Measurements from ENCODE around the gene MDM2. TPM values are rescaled to one million over a fixed set of nuclear protein-coding genes. Genes with fewer than 3 reads are reported as not detected.

Gene MDM2
- total RNA-seq, result 37.3 TPM
- long read RNA-seq, partial matches to known transcripts, result 0 of 1 reads
- long read RNA-seq, other reads (novel, unspliced or antisense), result 0 of 1 reads

DNA sequence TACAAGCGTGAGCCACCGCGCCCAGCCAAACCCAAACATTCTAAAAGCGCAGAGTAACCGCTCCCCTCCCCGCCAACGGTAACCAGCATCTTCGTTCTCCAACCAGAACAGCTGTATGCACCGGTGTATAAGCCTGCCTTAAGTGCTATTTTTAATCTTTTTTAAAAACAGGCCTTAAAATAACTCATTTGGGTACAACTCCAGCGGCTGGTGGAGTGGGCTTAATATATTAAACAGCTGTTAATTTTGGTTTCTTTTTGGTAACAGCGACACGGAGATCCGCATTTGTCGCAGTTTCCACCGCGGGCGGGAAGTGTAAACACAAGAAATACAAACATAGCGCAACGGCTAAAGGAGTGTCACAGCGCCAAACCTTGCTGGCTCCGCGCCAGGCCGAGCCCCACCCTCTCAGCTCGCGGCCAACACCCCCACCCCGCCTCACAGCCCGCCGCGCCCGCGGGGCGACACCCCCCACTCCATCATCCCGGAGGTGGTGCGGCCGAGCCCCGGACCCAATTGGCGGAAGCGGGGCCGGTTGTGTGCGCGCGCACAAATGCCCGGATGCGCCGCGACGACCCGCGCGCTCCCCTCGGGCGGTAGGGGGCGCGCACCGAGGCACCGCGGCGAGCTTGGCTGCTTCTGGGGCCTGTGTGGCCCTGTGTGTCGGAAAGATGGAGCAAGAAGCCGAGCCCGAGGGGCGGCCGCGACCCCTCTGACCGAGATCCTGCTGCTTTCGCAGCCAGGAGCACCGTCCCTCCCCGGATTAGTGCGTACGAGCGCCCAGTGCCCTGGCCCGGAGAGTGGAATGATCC, at the start of gene MDM2:
Gene MDM2 (plus strand): TSS at position 602 of the 812 bp plus-strand sequence. CDS start 301 bp downstream, outside the sequence.
- ATAC-seq (peak; percentile 98), DNase-seq (ENCODE audit: missing footprints) (peak; percentile 99)
- intact Hi-C loops (cut with DNase I), result loop anchor here (1.0 to 10.0 kb wide), 3 partner anchors 61 to 473 kb away; partner anchors contain the start of genes MDM1 and SLC35E3

DNA sequence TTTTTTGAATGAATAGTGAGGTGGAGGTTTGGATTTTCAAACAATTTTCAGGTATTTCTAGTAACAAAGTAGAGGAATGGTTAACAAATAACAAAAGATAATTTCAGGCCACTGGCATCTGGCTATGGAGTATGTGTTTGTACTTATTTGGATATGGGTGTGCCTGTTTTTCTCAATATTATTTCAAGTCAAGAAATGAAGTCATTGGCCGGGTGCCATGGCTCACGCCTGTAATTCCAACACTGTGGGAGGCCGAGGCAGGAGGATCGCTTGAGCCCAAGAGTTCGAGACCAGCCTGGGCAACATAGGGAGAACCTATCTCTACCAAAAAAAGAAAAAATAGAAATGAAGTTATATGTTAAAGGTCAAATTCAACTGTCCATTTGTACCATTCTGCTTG, 48.1 kb upstream of the MDM2 start:
- ATAC-seq (no peak), DNase-seq (ENCODE audit: missing footprints) (no peak)
- intact Hi-C loops (cut with DNase I), result no loop called here

DNA sequence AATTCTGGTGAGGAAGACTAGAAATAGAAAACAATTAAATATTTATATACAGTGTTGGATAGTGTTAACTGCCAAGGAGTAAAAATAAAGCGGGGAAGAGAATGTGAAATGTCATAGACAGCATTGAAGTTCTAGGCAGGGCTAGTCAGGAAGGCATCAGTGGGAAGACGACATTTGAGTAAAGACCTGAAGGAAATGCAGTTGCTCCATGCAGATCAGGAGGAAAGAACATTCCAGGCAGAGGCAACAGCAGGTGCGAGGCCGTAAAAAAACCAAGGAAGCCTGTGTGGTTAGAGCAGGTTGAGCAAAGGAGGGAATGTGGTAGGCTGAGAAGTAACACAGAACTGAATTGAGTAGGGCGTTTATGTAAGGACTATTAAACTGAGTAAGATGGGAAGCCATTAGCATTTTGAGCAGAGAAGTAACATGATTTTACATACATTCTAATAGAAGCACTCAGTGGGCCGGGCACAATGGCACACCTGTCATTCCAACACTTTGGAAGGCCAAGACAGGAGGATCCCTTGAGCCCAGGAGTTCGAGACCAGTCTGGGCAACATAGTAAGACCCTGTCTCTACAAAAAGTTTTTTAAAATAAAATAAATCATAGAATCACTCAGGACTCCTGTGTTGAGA, 47.1 kb upstream of the MDM2 start:
- ATAC-seq, result no peak
- intact Hi-C loops (cut with DNase I), result no loop called here
- no peak for DNase-seq (ENCODE audit: missing footprints)

DNA sequence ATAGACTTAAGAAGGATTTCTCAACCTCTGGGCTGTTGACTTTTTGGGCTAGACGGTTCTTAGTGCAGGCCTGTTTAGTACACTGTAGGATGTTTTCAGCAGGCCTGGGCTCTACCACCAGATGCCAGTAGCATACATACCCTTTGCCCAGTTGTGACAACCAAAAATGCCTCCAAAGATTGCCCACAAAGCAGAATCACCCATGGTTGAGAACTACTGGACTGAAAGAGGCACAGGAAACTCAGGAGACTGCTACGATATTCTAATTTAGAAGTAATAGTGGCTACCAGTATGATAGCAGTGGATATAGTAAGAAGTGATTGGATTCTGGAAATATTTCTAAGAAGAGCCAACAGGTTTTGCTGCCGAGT, 46.5 kb upstream of the MDM2 start:
- DNase-seq (ENCODE audit: missing footprints) (no peak), ATAC-seq (no peak)
- intact Hi-C loops (cut with DNase I), result no loop called here

DNA sequence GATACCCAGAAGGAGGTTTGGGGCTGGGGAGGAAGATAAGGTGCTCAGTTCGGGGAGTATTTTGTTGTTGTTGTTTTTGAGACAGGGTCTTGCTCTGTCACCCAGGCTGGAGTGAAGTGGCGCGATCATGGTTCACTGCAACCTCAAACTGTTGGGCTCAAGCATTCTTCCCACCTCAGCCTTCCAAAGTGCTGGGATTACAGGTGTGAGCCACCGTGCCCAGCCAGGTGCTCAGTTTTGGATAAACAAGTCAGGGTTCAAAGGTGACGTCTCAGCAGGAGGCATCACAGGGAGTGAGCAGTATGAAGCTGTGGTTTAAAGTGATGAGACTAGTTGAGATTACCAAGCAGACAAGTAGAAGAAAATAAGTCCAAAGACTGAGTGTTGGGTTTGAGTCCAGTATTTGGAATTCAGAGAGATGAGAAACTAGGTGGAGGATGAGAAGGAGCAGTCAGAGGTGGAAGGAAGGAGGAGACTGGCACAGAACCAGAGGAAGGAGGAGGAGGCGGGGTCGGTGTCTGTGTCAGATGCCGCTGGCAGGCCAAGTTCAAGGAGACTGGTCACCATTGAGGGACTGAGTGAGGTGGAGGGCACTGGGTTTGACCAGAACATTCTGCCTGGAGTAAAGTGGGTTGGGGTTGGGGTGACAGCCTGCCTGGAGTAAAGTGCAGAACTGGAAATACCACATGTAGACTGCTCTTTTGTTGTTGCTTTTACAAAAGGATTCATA, 45.9 kb upstream of the MDM2 start:
- DNase-seq (ENCODE audit: missing footprints) (no peak), ATAC-seq (no peak)
- intact Hi-C loops (cut with DNase I), result no loop called here

DNA sequence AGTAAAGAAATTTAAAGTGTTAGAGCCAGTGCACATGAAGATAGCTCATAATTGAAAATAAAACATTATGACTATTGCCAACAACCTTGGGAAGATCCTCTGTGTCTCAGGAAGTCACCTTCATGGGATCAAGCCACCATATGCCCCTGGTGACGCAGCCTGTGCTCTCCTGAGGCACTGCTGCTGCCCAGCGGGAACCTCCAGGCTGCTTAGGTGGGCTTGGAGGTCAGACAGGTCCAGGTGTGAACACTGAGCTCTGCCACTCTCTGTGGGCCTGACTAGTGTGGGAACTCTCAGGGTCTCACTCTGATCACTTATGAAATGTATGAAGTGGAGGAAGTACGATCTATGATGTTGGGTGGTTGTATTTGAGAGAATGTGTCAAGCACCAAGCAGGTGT, 45.3 kb upstream of the MDM2 start:
- DNase-seq (ENCODE audit: missing footprints) (no peak), ATAC-seq (no peak)
- intact Hi-C loops (cut with DNase I), result no loop called here

DNA sequence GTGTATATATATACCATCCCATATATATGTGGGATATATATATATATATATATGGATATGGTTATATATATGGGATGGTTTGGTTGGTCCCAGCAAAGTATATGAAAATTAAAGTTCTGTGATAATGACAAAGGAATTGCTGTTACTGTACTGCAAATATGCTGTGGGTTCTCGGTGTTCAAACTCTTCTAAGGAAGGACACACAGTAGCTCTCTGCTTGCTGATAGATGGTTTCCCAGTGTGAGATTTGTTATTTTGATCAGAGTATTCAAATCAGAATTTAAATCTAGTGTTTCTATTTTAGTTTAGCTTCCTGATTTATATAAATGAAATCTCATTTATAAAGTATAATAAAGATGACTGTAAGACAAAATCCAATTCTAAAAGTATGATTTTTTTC, 42.3 kb upstream of the MDM2 start:
- DNase-seq (ENCODE audit: missing footprints) (no peak), ATAC-seq (no peak)
- intact Hi-C loops (cut with DNase I), result no loop called here

DNA sequence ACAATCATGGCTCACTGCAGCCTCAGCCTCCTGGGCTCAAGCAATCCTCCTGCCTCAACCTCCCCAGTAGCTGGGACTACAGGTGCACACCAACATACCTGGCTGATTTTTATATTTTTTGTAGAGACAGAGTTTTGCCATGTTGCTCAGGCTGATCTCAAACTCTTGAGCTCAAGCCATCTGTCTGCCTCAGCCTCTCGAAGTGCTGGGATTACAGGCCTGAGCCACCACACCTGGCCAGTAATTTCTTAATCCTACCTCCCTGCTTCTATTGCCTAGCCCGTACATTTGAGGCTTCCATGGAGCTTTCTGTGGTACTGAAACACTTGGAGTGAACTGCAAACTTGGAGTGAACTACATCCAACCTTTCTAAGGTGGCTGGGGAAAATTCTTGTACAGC, 41.3 kb upstream of the MDM2 start:
- intact Hi-C loops (cut with DNase I), result no loop called here
- ATAC-seq (no peak), DNase-seq (ENCODE audit: missing footprints) (no peak)

DNA sequence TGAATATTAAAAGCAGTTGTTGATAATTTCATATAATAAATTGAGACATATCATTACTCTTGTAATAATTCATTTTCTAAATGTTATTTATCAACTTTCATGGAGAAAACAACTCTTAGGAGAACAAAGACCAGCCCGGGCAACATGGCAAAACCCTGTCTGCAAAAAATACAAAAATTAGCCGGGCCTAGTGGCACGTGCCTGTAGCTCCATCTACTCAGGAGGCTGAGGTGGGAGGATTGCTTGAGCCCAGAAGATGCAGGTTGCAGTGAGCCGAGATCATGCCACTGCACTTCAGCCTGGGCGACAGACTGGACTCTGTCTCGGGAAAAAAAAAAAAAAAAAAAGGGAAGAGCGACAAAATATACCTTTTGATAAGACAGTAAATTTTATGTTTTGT, 40.8 kb upstream of the MDM2 start:
- intact Hi-C loops (cut with DNase I), result no loop called here
- ATAC-seq, result no peak
- no peak for DNase-seq (ENCODE audit: missing footprints)

DNA sequence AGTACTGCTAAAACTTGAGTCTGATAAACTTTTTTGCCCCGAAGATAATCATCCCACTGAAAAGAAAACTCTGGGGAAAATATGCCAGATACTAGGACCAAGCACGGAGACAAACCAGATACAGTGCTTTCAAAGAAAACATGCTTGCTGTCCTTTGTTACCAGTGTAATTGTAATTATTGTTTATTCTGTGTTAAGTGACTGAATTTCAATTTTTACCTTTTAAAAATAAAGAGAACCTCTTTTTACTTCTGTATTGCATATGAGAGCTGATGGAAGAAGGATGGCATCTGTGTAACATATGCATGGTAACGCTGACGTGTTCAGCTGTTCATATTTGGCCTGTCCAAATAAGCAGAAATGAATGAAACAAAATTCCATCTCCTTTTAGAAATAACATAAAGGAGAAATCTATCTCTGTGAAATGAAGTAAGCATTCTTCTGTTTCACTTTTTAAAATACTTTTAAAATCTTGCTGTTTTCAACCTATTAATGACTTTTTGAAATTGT, 39.5 kb upstream of the MDM2 start:
- no peak for DNase-seq (ENCODE audit: missing footprints)
- no peak for ATAC-seq

DNA sequence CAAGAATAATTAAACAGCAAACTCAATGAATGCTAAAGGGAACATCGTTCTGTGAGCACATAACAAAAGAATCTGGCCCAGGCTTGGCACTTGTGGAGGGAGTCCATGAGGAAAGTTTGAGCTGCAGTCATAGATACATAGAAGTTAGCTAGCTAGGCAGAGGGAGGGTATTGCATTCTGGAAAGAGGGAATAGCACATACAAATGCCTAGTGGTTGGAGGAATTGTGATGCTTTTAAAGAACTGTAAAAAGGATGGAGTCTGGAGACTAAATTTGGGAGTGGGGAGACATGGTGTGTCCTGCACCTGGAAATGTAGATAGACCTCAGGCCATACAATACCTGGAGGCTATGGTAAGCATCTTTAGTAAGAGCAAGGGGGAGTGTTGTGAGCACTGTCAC, 38.0 kb upstream of the MDM2 start:
- DNase-seq (ENCODE audit: missing footprints), result no peak
- no peak for ATAC-seq
- intact Hi-C loops (cut with DNase I), result no loop called here

More for the DNA sequence above, 39.5 kb upstream of the MDM2 start:
- intact Hi-C loops (cut with DNase I), result no loop called here

DNA sequence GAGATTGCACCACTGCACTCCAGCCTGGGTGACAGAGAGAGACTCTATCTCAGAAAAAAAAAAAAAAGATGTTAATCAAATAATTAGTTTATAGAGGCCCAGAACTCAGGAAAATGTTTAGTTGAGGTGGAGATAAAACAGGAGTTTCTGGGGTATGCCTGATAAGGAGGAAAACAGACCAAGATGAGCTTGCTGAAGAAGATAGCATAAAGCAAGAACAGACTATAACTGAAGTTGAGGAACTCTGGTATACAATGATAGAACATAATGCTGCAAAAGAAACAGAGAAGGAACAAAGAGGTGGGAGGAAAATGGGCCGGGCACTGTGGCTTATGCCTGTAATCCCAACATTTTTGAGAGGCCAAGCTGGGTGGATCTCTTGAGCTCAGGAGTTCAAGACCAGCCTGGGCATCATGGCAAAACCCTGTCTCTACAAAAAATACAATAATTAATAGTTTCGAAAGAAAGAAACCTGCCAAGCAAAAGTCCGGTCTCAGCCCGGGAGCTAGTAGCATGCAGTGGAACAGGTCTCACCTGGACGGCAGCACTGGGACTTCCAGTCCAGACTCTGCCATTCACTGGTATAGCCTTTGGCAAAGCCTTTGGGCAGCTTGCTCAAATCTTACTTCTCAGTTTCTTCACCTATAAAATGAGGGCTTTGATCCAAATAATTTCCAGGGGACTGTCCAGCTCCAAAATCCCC, 36.6 kb upstream of the MDM2 start:
- no peak for ATAC-seq
- intact Hi-C loops (cut with DNase I), result no loop called here
- DNase-seq (ENCODE audit: missing footprints), result no peak

DNA sequence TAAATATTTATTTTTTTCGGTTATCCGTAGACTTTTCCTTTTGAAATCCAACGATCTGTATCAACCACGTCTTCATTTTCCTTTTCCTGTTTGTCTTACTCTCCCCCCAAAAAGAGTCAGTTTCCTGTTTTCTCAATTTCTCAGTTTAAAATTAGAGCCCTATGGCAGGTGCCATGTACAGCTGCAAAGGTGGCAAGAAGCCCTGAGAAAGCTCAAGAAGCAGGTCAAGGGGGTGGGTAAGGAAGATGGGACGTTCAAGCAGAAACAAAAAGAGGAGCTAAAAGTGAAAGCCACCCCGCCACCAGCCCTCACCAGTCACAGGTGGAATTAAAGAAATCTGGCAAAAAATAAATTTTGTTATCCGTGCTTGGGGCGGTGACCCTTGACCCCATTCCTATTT, 35.3 kb upstream of the MDM2 start:
- no peak for DNase-seq (ENCODE audit: missing footprints)
- no peak for ATAC-seq
- intact Hi-C loops (cut with DNase I), result no loop called here

DNA sequence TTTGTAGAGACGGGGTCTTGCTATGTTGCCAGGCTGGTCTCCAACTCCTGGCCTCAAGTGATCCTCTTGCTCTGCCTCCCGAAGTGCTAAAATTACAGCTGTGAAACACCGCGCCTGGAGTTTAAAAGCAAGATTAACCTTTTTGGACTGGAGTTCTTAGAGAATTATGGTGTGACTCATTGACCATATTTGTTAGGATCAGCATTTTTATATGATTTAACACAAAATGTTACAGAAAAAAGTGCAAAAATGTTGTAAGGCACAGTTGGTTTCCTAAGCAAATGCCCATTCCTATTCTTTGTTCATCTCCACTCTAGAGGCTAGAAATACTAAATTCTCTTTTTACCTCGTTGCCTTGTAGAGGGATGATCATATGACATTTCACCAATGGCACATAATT, 34.4 kb upstream of the MDM2 start:
- no peak for ATAC-seq
- intact Hi-C loops (cut with DNase I), result no loop called here

DNA sequence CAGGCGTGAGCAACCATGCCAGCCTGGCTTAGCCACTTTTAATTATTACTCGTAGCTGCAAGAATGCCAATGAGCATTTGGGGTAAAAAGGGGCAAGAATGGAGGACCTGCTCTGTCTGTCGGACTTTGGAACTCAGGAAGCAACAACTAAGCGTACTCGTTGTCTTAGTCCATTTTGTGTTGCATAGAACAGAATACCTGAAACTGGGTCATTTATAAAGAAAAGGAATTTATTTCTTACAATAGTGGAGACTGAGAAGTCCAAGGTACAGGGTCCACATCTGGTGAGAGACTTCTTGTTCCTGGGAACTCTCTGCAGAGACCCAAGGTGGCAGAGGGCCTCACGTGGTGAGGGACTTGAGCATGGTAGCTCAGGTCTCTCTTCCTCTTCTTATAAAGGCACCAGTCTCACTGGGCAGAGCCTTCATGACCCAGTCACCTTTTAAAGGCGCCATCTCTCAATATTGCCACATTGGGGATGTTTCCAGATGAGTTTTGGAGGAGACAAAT, 32.8 kb upstream of the MDM2 start:
- DNase-seq (ENCODE audit: missing footprints) (no peak), ATAC-seq (no peak)
- intact Hi-C loops (cut with DNase I), result no loop called here

More for the DNA sequence above, 34.4 kb upstream of the MDM2 start:
- no peak for DNase-seq (ENCODE audit: missing footprints)

DNA sequence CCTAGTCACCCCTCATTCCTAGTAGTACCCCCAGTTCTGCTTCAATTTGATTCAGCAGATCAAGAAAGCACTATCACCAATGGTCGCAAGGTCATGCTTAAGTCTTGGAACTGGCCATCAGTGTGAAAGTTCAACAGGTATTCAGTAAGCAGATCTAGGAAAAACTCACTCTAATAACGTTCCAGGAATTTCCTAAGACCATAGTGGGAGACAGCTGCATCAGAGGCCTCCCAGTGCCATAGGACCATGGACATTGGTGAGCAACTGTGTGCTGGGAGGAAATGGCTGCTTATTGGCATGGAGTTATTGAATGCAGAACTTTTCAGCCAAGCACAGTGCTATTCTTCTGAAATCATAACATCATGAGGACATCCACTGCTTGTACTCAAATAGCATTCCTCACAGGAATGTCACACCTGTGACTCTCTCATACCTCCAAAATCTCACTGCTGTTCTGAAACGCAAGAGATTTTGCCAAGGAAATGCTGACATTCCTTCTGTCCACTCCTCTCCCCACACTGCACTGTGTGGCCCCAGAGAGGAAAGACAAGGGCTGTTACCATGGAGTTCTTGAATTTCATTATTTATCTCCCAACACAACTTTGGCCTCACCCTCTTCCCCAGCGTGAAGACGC, 30.9 kb upstream of the MDM2 start:
- DNase-seq (ENCODE audit: missing footprints) (no peak), ATAC-seq (no peak)
- intact Hi-C loops (cut with DNase I), result no loop called here

DNA sequence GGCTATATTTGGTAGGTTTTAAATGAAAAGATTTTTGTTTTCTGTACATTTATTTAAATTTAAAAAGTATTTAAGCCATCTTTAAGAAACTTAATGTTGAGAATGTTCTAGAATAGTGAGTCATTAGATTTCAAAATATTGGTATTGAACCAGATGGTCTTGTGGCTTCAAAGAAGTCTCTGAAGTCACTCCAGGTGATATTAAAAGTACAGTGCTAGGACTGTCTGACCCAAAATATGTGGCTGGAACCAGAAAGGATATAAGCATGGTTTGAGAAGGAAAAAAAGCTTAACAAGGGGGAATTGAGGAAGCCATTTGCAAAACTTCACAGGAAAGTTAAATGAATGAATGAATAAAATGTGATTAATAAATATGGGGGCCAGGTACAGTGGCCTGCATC, 28.7 kb upstream of the MDM2 start:
- intact Hi-C loops (cut with DNase I), result no loop called here
- ATAC-seq, result no peak
- no peak for DNase-seq (ENCODE audit: missing footprints)

DNA sequence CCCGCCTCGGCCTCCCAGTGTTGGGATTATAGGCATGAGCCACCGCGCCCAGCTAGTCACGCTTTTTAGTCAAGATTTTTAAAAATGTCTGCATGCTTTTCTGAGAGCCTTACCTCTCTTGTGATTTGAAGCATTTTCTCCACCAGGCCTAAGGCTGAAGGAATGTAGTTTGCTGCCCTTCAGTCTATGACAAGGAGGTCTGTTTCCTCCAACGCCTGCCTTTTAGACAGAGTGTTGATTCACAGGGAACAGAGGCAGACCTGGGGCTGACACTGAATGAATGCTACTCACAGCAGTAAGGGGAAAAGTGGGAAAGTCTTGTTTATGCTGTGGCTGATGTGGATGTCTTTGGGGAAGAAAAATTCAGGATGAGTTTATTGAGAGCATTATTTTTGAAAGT, 27.2 kb upstream of the MDM2 start:
- intact Hi-C loops (cut with DNase I), result no loop called here
- no peak for ATAC-seq
- no peak for DNase-seq (ENCODE audit: missing footprints)

Measured in Right ventricle myocardium inferior (tissue), 1 donor.